ENCODE data around the gene KLHL36. TPM values are rescaled to one million over a fixed set of nuclear protein-coding genes. Genes with fewer than 3 reads are reported as not detected.

KLHL36 gene
- total RNA-seq, 1 experiment from 2014 or later = 45.5 TPM

- no peak for DNase-seq (ENCODE audit: low read depth)
Observed at GRCh38 chr16:84641643-84642358, 6.5 kb upstream of the KLHL36 start.

GRCh38 chr16:84643180-84643583 is 5.1 kb upstream of the KLHL36 start:
- peak; percentile 94 for DNase-seq (ENCODE audit: low read depth)

- DNase-seq (ENCODE audit: low read depth) = peak; percentile 55
Observed at GRCh38 chr16:84643674-84644073, 4.6 kb upstream of the KLHL36 start.

- no peak for DNase-seq (ENCODE audit: low read depth)
Observed at GRCh38 chr16:84648595-84649510, 542 bp downstream of the KLHL36 start.

- no peak for DNase-seq (ENCODE audit: low read depth)
Observed at GRCh38 chr16:84649511-84649861, 1.2 kb downstream of the KLHL36 start.

- no peak for DNase-seq (ENCODE audit: low read depth)
Observed at GRCh38 chr16:84650062-84650991, 2.0 kb downstream of the KLHL36 start.

- DNase-seq (ENCODE audit: low read depth) = no peak
Observed at GRCh38 chr16:84652566-84652965, 4.3 kb downstream of the KLHL36 start.

GRCh38 chr16:84654238-84654637 is 5.9 kb downstream of the KLHL36 start:
- DNase-seq (ENCODE audit: low read depth) = no peak

GRCh38 chr16:84654998-84655397 is 6.7 kb downstream of the KLHL36 start:
- no peak for DNase-seq (ENCODE audit: low read depth)

GRCh38 chr16:84656649-84657048 is 8.3 kb downstream of the KLHL36 start:
- no peak for DNase-seq (ENCODE audit: low read depth)

GRCh38 chr16:84657229-84657837 is 9.0 kb downstream of the KLHL36 start:
- DNase-seq (ENCODE audit: low read depth) = no peak

- DNase-seq (ENCODE audit: low read depth) = no peak
Observed at GRCh38 chr16:84658690-84659089, 10.4 kb downstream of the KLHL36 start.

GRCh38 chr16:84659656-84660300 is 11.5 kb downstream of the KLHL36 start:
- no peak for DNase-seq (ENCODE audit: low read depth)

GRCh38 chr16:84660973-84661372 is 12.7 kb downstream of the KLHL36 start:
- DNase-seq (ENCODE audit: low read depth) = no peak

GRCh38 chr16:84661418-84662060 is 13.2 kb downstream of the KLHL36 start:
- DNase-seq (ENCODE audit: low read depth) = no peak

GRCh38 chr16:84662471-84662870 is 14.2 kb downstream of the KLHL36 start:
- no peak for DNase-seq (ENCODE audit: low read depth)

GRCh38 chr16:84663433-84664101 is 15.3 kb downstream of the KLHL36 start:
- no peak for DNase-seq (ENCODE audit: low read depth)

GRCh38 chr16:84665359-84665758 is 17.0 kb downstream of the KLHL36 start:
- no peak for DNase-seq (ENCODE audit: low read depth)

GRCh38 chr16:84665843-84666242 is 17.5 kb downstream of the KLHL36 start:
- no peak for DNase-seq (ENCODE audit: low read depth)

Data from LHCN-M2 (cell line).